Measurements from ENCODE around the gene PTTG1.

Gene PTTG1

GRCh38 chr5:160475864-160476438 lies 54.3 kb downstream of the PTTG1 start:
- no peak for DNase-seq

- DNase-seq, result no peak
Measured at GRCh38 chr5:160477266-160477970, 55.8 kb downstream of the PTTG1 start.

GRCh38 chr5:160478163-160478562 lies 56.5 kb downstream of the PTTG1 start:
- no peak for DNase-seq
